WTC11 (cell line): Measurements from ENCODE around the gene ELAVL1. TPM values are rescaled to one million over a fixed set of nuclear protein-coding genes. Genes with fewer than 3 reads are reported as not detected.

Source experiments
- ATAC-seq: fragments of 200-7000 bp; cut with Tn5 transposase; 2 replicates; pipeline ENCODE4 v1.10.0; 2021; ENCODE audit warnings: mild to moderate bottlenecking, moderate library complexity
- CTCF ChIA-PET: fragments of 300-600 bp; sonication (Branson Sonifier 250); formaldehyde crosslinking; loops from one replicate; lab custom pipeline; 2021; ENCODE audit warnings: antibody characterized with exemption; lab: Charles Lee
- POLR2A ChIA-PET: fragments of 350-600 bp; sonication (Branson Sonifier 250); formaldehyde crosslinking; loops from one replicate; lab custom pipeline; 2021; ENCODE audit warnings: antibody characterized with exemption; lab: Charles Lee
- DNase-seq: peaks from one replicate; pipeline ENCODE4 v3.0.0; 2021; ENCODE audit warnings: low spot score
- H3K27ac Mint-ChIP-seq: 2 replicates; pipeline ENCODE4 v1.8.0; 2021; ENCODE audit warnings: mixed read lengths
- H3K27me3 Mint-ChIP-seq: 2 replicates; pipeline ENCODE4 v1.8.0; 2021; ENCODE audit warnings: low read depth, mild to moderate bottlenecking, moderate library complexity, mixed read lengths
- H3K36me3 Mint-ChIP-seq: 2 replicates; pipeline ENCODE4 v1.8.0; 2021; ENCODE audit warnings: mixed read lengths
- H3K4me1 Mint-ChIP-seq: 2 replicates; pipeline ENCODE4 v1.8.0; 2022; ENCODE audit warnings: mixed read lengths
- H3K4me3 Mint-ChIP-seq: 2 replicates; pipeline ENCODE4 v1.8.0; 2021; ENCODE audit warnings: mild to moderate bottlenecking, moderate library complexity, mixed read lengths
- H3K9me3 Mint-ChIP-seq: 2 replicates; pipeline ENCODE4 v1.8.0; 2021; ENCODE audit warnings: mixed read lengths
- ETV6 ChIP-seq: sonication (generic); formaldehyde crosslinking; IDR thresholded peaks from 2 replicates; pipeline ENCODE4 v1.8.1; 2022; ENCODE audit warnings: mild to moderate bottlenecking, missing genetic modification reagents
- JUN ChIP-seq: sonication (generic); formaldehyde crosslinking; IDR thresholded peaks from 2 replicates; pipeline ENCODE4 v1.8.0; 2023; ENCODE audit warnings: mild to moderate bottlenecking, missing genetic modification reagents
- MXD4 ChIP-seq: fragments of 250-450 bp; sonication (Bioruptor Pico); IDR thresholded peaks from 2 replicates; pipeline ENCODE4 v1.8.0; 2021; ENCODE audit warnings: mild to moderate bottlenecking, moderate library complexity, borderline replicate concordance
- NFYB ChIP-seq: sonication (generic); formaldehyde crosslinking; conservative IDR thresholded peaks from 2 replicates; pipeline ENCODE4 v1.8.0; 2022; ENCODE audit warnings: low read depth, missing genetic modification reagents
- PRRX2 ChIP-seq: fragments of 250-450 bp; sonication (Bioruptor Pico); IDR thresholded peaks from 2 replicates; pipeline ENCODE4 v1.8.0; 2021; ENCODE audit warnings: mild to moderate bottlenecking
- ZNF219 ChIP-seq: sonication (generic); formaldehyde crosslinking; IDR thresholded peaks from 2 replicates; pipeline ENCODE4 v1.8.0; 2023; ENCODE audit warnings: missing genetic modification reagents, mild to moderate bottlenecking, borderline replicate concordance
- ZNF263 ChIP-seq: sonication (generic); formaldehyde crosslinking; IDR thresholded peaks from 2 replicates; pipeline ENCODE4 v1.8.1; 2022; ENCODE audit warnings: low read depth, mild to moderate bottlenecking, moderate library complexity, missing genetic modification reagents
- ZNF671 ChIP-seq: fragments of 250-450 bp; sonication (Bioruptor Pico); IDR thresholded peaks from 2 replicates; pipeline ENCODE4 v1.8.0; 2021; ENCODE audit warnings: mild to moderate bottlenecking
- total RNA-seq: library from RNA; stranded (reverse); gene quantifications from 3 replicates; pipeline ENCODE4 v1.2.3, GENCODE V29; 2021
- TF ChIP-seq, protein P1 (sequence below): sonication (generic); formaldehyde crosslinking; IDR thresholded peaks from 2 replicates; pipeline ENCODE4 v1.8.0; 2023; ENCODE audit warnings: mild to moderate bottlenecking, missing genetic modification reagents
- TF ChIP-seq, protein P2 (sequence below): fragments of 250-450 bp; sonication (Bioruptor Pico); IDR thresholded peaks from 2 replicates; pipeline ENCODE4 v1.8.0; 2021; ENCODE audit warnings: mild to moderate bottlenecking
- TF ChIP-seq, protein P3 (sequence below): sonication (generic); formaldehyde crosslinking; IDR thresholded peaks from 2 replicates; pipeline ENCODE4 v1.8.1; 2023; ENCODE audit warnings: mild to moderate bottlenecking, missing genetic modification reagents
- TF ChIP-seq, protein P4 (sequence below): sonication (generic); formaldehyde crosslinking; IDR thresholded peaks from 2 replicates; pipeline ENCODE4 v1.8.1; 2023; ENCODE audit warnings: mild to moderate bottlenecking, moderate library complexity, missing genetic modification reagents
- TF ChIP-seq, protein P5 (sequence below): sonication (generic); formaldehyde crosslinking; conservative IDR thresholded peaks from 2 replicates; pipeline ENCODE4 v1.8.1; 2022; ENCODE audit warnings: mild to moderate bottlenecking, missing genetic modification reagents
- TF ChIP-seq, protein P6 (sequence below): sonication (generic); formaldehyde crosslinking; IDR thresholded peaks from 2 replicates; pipeline ENCODE4 v1.8.0; 2022; ENCODE audit warnings: mild to moderate bottlenecking, missing genetic modification reagents
- TF ChIP-seq, protein P7 (sequence below): fragments of 200-600 bp; IDR thresholded peaks from 2 replicates; pipeline ENCODE4 v1.8.0; 2022; ENCODE audit warnings: antibody characterized with exemption
- TF ChIP-seq, protein P8 (sequence below): sonication (generic); formaldehyde crosslinking; IDR thresholded peaks from 2 replicates; pipeline ENCODE4 v1.8.1; 2022; ENCODE audit warnings: mild to moderate bottlenecking, missing genetic modification reagents, moderate library complexity, borderline replicate concordance

The ELAVL1 gene
- total RNA-seq, 1 experiment from 2014 or later, result 160 TPM

DNA sequence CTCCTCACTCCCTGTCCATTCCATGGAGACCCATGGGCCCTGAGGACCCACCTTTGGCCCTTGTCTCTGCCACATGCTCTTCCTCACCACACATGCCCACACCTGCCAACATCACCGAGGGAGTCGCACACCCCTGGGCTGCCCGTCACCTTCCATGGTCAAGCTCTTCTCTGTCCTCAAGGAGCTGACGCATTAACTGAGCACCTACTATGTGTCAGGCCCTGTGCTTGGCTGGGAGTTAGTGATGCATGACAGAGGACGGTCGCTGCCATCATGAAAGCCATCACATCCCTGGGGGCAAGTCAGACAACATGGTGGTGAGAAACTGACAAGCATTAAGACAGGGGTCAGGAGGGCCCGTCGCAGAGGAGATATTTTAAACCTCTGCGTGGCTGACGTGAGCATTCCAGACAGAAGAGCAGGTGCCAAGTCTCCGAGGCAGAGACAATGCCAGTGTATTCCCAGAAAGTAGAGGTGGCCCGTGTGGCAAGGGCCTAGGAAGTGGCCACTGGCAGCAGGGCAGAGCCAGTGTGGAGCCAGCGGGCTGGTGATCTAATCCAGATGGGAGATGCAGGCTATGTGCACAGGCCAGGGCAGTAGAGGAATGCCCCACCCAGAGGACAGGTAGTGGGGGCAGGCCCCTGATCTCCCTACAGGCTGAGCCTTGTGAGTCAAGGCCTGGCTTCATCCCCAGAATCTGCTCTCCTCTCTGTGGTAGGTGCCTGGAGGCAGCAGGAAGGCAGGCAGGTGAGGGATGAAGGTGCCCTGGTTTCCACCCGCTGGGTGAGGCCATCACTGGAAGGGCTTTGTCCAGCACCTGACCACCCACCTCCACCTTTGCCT is 21.2 kb downstream of the ELAVL1 start:
- no peak for TF ChIP-seq NFYB (CRISPR knock-in tag)
- TF ChIP-seq PRRX2 (CRISPR knock-in tag), result no peak
- TF ChIP-seq ZNF219 (CRISPR knock-in tag), result no peak
- TF ChIP-seq, protein P1, sequence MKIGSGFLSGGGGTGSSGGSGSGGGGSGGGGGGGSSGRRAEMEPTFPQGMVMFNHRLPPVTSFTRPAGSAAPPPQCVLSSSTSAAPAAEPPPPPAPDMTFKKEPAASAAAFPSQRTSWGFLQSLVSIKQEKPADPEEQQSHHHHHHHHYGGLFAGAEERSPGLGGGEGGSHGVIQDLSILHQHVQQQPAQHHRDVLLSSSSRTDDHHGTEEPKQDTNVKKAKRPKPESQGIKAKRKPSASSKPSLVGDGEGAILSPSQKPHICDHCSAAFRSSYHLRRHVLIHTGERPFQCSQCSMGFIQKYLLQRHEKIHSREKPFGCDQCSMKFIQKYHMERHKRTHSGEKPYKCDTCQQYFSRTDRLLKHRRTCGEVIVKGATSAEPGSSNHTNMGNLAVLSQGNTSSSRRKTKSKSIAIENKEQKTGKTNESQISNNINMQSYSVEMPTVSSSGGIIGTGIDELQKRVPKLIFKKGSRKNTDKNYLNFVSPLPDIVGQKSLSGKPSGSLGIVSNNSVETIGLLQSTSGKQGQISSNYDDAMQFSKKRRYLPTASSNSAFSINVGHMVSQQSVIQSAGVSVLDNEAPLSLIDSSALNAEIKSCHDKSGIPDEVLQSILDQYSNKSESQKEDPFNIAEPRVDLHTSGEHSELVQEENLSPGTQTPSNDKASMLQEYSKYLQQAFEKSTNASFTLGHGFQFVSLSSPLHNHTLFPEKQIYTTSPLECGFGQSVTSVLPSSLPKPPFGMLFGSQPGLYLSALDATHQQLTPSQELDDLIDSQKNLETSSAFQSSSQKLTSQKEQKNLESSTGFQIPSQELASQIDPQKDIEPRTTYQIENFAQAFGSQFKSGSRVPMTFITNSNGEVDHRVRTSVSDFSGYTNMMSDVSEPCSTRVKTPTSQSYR, result no peak
- no peak for TF ChIP-seq ZNF671
- no peak for TF ChIP-seq ZNF263 (CRISPR knock-in tag)
- TF ChIP-seq, protein P2, sequence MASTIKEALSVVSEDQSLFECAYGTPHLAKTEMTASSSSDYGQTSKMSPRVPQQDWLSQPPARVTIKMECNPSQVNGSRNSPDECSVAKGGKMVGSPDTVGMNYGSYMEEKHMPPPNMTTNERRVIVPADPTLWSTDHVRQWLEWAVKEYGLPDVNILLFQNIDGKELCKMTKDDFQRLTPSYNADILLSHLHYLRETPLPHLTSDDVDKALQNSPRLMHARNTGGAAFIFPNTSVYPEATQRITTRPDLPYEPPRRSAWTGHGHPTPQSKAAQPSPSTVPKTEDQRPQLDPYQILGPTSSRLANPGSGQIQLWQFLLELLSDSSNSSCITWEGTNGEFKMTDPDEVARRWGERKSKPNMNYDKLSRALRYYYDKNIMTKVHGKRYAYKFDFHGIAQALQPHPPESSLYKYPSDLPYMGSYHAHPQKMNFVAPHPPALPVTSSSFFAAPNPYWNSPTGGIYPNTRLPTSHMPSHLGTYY (CRISPR knock-in tag), result no peak
- TF ChIP-seq, protein P3, sequence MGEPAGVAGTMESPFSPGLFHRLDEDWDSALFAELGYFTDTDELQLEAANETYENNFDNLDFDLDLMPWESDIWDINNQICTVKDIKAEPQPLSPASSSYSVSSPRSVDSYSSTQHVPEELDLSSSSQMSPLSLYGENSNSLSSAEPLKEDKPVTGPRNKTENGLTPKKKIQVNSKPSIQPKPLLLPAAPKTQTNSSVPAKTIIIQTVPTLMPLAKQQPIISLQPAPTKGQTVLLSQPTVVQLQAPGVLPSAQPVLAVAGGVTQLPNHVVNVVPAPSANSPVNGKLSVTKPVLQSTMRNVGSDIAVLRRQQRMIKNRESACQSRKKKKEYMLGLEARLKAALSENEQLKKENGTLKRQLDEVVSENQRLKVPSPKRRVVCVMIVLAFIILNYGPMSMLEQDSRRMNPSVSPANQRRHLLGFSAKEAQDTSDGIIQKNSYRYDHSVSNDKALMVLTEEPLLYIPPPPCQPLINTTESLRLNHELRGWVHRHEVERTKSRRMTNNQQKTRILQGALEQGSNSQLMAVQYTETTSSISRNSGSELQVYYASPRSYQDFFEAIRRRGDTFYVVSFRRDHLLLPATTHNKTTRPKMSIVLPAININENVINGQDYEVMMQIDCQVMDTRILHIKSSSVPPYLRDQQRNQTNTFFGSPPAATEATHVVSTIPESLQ (CRISPR knock-in tag), result no peak
- TF ChIP-seq, protein P4, sequence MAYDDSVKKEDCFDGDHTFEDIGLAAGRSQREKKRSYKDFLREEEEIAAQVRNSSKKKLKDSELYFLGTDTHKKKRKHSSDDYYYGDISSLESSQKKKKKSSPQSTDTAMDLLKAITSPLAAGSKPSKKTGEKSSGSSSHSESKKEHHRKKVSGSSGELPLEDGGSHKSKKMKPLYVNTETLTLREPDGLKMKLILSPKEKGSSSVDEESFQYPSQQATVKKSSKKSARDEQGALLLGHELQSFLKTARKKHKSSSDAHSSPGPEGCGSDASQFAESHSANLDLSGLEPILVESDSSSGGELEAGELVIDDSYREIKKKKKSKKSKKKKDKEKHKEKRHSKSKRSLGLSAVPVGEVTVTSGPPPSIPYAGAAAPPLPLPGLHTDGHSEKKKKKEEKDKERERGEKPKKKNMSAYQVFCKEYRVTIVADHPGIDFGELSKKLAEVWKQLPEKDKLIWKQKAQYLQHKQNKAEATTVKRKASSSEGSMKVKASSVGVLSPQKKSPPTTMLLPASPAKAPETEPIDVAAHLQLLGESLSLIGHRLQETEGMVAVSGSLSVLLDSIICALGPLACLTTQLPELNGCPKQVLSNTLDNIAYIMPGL (CRISPR knock-in tag), result no peak
- TF ChIP-seq, protein P5, sequence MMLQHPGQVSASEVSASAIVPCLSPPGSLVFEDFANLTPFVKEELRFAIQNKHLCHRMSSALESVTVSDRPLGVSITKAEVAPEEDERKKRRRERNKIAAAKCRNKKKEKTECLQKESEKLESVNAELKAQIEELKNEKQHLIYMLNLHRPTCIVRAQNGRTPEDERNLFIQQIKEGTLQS (CRISPR knock-in tag), result no peak
- 0 out of 2 replicates have a peak overlapping the region, but pooled peaks have one; percentile 73 for H3K27ac Mint-ChIP-seq
- H3K4me3 Mint-ChIP-seq, result no peak overlapping the region
- ChIA-PET POLR2A (no interaction called here), CTCF (interaction anchor here (1.4 to 1.5 kb wide), 2 partner anchors 14 to 18 kb away, joined by 4 to 8 read pairs; no protein-coding TSS in a partner anchor)
- H3K36me3 Mint-ChIP-seq, result peaks cover 65% of the 10 kb centered on the region
- DNase-seq (no peak), ATAC-seq (no peak)
- no peaks in the 10 kb centered on the region for H3K4me1 Mint-ChIP-seq
- H3K9me3 Mint-ChIP-seq, result no peaks in the 10 kb centered on the region
- no peaks in the 10 kb centered on the region for H3K27me3 Mint-ChIP-seq

DNA sequence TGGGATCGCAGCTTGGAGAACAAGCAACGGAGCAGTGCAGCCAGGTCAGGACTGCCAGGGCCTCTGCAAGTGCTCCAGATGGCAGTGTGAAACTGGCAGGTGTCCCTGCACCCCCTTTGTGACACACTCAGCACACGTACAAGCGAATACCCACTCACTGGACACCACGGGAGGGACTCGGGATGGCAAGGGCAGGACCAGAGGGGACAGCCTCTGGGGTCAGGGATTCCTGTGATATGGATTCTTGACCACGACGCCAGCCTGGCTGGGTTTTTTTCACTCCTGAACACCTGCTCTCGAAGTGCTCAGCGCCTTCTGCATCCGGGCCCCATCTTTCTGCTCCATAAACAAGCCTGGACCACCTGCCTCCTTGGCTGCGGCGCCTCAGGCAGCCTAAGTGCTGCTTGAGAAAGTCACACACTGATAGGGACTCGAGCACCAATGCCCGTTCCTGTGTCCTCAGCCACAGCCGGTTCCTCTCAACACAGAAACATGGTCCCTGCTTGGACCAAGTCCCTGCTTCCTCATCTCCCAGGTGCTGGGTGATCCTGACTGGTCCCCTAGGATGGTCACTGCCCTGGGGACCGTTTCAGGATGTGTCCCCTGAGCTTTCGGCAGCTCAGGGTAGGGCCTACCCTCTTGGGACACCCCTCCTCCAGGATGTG is 22.0 kb downstream of the ELAVL1 start:
- no peak overlapping the region for H3K4me3 Mint-ChIP-seq
- no peaks in the 10 kb centered on the region for H3K27me3 Mint-ChIP-seq
- DNase-seq, result no peak
- CTCF ChIA-PET, result interaction anchor here (1.0 kb wide), 1 partner anchor 39 kb away, joined by 4 read pairs; the partner anchor contains the start of gene TIMM44
- POLR2A ChIA-PET, result no interaction called here
- no peaks in the 10 kb centered on the region for H3K9me3 Mint-ChIP-seq
- no peak for ATAC-seq
- 0 out of 2 replicates have a peak overlapping the region, but pooled peaks have one; percentile 49 for H3K27ac Mint-ChIP-seq
- no peaks in the 10 kb centered on the region for H3K4me1 Mint-ChIP-seq
- H3K36me3 Mint-ChIP-seq, result peaks cover 59% of the 10 kb centered on the region
- TF ChIP-seq, protein P6, sequence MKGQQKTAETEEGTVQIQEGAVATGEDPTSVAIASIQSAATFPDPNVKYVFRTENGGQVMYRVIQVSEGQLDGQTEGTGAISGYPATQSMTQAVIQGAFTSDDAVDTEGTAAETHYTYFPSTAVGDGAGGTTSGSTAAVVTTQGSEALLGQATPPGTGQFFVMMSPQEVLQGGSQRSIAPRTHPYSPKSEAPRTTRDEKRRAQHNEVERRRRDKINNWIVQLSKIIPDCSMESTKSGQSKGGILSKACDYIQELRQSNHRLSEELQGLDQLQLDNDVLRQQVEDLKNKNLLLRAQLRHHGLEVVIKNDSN (CRISPR knock-in tag), result no peak
- TF ChIP-seq MXD4 (CRISPR knock-in tag), result no peak
- TF ChIP-seq, protein P7, sequence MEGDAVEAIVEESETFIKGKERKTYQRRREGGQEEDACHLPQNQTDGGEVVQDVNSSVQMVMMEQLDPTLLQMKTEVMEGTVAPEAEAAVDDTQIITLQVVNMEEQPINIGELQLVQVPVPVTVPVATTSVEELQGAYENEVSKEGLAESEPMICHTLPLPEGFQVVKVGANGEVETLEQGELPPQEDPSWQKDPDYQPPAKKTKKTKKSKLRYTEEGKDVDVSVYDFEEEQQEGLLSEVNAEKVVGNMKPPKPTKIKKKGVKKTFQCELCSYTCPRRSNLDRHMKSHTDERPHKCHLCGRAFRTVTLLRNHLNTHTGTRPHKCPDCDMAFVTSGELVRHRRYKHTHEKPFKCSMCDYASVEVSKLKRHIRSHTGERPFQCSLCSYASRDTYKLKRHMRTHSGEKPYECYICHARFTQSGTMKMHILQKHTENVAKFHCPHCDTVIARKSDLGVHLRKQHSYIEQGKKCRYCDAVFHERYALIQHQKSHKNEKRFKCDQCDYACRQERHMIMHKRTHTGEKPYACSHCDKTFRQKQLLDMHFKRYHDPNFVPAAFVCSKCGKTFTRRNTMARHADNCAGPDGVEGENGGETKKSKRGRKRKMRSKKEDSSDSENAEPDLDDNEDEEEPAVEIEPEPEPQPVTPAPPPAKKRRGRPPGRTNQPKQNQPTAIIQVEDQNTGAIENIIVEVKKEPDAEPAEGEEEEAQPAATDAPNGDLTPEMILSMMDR, result no peak
- TF ChIP-seq, protein P1, result no peak
- TF ChIP-seq ETV6 (CRISPR knock-in tag), result no peak
- TF ChIP-seq JUN (CRISPR knock-in tag), result no peak
- TF ChIP-seq, protein P8, sequence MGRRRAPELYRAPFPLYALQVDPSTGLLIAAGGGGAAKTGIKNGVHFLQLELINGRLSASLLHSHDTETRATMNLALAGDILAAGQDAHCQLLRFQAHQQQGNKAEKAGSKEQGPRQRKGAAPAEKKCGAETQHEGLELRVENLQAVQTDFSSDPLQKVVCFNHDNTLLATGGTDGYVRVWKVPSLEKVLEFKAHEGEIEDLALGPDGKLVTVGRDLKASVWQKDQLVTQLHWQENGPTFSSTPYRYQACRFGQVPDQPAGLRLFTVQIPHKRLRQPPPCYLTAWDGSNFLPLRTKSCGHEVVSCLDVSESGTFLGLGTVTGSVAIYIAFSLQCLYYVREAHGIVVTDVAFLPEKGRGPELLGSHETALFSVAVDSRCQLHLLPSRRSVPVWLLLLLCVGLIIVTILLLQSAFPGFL (CRISPR knock-in tag), result no peak
